HG03196 (cell line): ENCODE data around the gene PRKCA.
"Not testable (repeated sequence)": the region's sequence is repeated elsewhere in the genome, so short reads cannot be mapped to it uniquely, and the experiment has no call there.

Experiments used
- ATAC-seq: cut with Tn5 transposase; IDR thresholded peaks from one replicate; pipeline ENCODE4 v1.9.1; 2021; ENCODE audit not compliant: unreplicated experiment

PRKCA gene

GRCh38 chr17:66301864-66302741, at the start of gene PRKCA:
PRKCA (plus strand) TSS chr17:66302613.
- ATAC-seq: peak; percentile 57

- ATAC-seq: not testable (repeated sequence)
Measured at GRCh38 chr17:66253458-66253857, 49.0 kb upstream of the PRKCA start.

GRCh38 chr17:66255112-66255511, 47.3 kb upstream of the PRKCA start:
- peak; percentile 77 for ATAC-seq

GRCh38 chr17:66255527-66255971, 46.9 kb upstream of the PRKCA start:
- no peak for ATAC-seq

GRCh38 chr17:66260275-66260674, 42.1 kb upstream of the PRKCA start:
- ATAC-seq: no peak

GRCh38 chr17:66260688-66261087, 41.7 kb upstream of the PRKCA start:
- ATAC-seq: no peak

- ATAC-seq: no peak
Measured at GRCh38 chr17:66262767-66263166, 39.6 kb upstream of the PRKCA start.

- ATAC-seq: no peak
Measured at GRCh38 chr17:66264696-66265095, 37.7 kb upstream of the PRKCA start.

GRCh38 chr17:66268247-66268927, 34.0 kb upstream of the PRKCA start:
- ATAC-seq: no peak

- no peak for ATAC-seq
Measured at GRCh38 chr17:66270106-66270505, 32.3 kb upstream of the PRKCA start.

GRCh38 chr17:66271512-66271911, 30.9 kb upstream of the PRKCA start:
- ATAC-seq: no peak

- ATAC-seq: no peak
Measured at GRCh38 chr17:66272811-66273585, 29.4 kb upstream of the PRKCA start.

- no peak for ATAC-seq
Measured at GRCh38 chr17:66273586-66273848, 28.9 kb upstream of the PRKCA start.

GRCh38 chr17:66275651-66276050, 26.8 kb upstream of the PRKCA start:
- no peak for ATAC-seq

- no peak for ATAC-seq
Measured at GRCh38 chr17:66276328-66276937, 26.0 kb upstream of the PRKCA start.

- no peak for ATAC-seq
Measured at GRCh38 chr17:66277191-66277590, 25.2 kb upstream of the PRKCA start.

GRCh38 chr17:66281661-66282369, 20.6 kb upstream of the PRKCA start:
- no peak for ATAC-seq

GRCh38 chr17:66283296-66283934, 19.0 kb upstream of the PRKCA start:
- no peak for ATAC-seq

- no peak for ATAC-seq
Measured at GRCh38 chr17:66283971-66284370, 18.4 kb upstream of the PRKCA start.

GRCh38 chr17:66285149-66285548, 17.3 kb upstream of the PRKCA start:
- ATAC-seq: no peak
